T-helper 22 cell (primary cell): Measurements from ENCODE around the gene MBD2.
"Not testable (repeated sequence)": the region's sequence is repeated elsewhere in the genome, so short reads cannot be mapped to it uniquely, and the experiment has no call there.

Source experiments
- DNase-seq: peaks from one replicate; pipeline ENCODE4 v3.0.0-alpha.2; 2020; ENCODE audit warnings: low read depth

Gene MBD2

GRCh38 chr18:54235871-54236270 is 11.4 kb upstream of the MBD2 start:
- DNase-seq: no peak

GRCh38 chr18:54233747-54234146 is 9.3 kb upstream of the MBD2 start:
- DNase-seq: no peak

GRCh38 chr18:54233228-54233625 is 8.8 kb upstream of the MBD2 start:
- DNase-seq: no peak

- DNase-seq: no peak
Measured at GRCh38 chr18:54232485-54233227, 8.2 kb upstream of the MBD2 start.

- DNase-seq: no peak
Measured at GRCh38 chr18:54229421-54230059, 5.1 kb upstream of the MBD2 start.

- DNase-seq: no peak
Measured at GRCh38 chr18:54228364-54228763, 3.9 kb upstream of the MBD2 start.

- DNase-seq: peak; percentile 23
Measured at GRCh38 chr18:54223568-54224241, 764 bp downstream of the MBD2 start.

GRCh38 chr18:54222922-54223567 is 1.4 kb downstream of the MBD2 start:
- peak; percentile 52 for DNase-seq

- DNase-seq: no peak
Measured at GRCh38 chr18:54220406-54220805, 4.1 kb downstream of the MBD2 start.

- not testable (repeated sequence) for DNase-seq
Measured at GRCh38 chr18:54218803-54219202, 5.7 kb downstream of the MBD2 start.

GRCh38 chr18:54218299-54218698 is 6.2 kb downstream of the MBD2 start:
- no peak for DNase-seq

GRCh38 chr18:54217624-54218023 is 6.8 kb downstream of the MBD2 start:
- DNase-seq: no peak

GRCh38 chr18:54215069-54215468 is 9.4 kb downstream of the MBD2 start:
- no peak for DNase-seq

GRCh38 chr18:54210463-54210862 is 14.0 kb downstream of the MBD2 start:
- no peak for DNase-seq

GRCh38 chr18:54209471-54210180 is 14.8 kb downstream of the MBD2 start:
- no peak for DNase-seq

GRCh38 chr18:54206447-54206846 is 18.0 kb downstream of the MBD2 start:
- DNase-seq: no peak

- DNase-seq: no peak
Measured at GRCh38 chr18:54205959-54206358, 18.5 kb downstream of the MBD2 start.

- DNase-seq: not testable (repeated sequence)
Measured at GRCh38 chr18:54205448-54205847, 19.0 kb downstream of the MBD2 start.

GRCh38 chr18:54204883-54205282 is 19.6 kb downstream of the MBD2 start:
- DNase-seq: no peak

GRCh38 chr18:54203914-54204313 is 20.6 kb downstream of the MBD2 start:
- DNase-seq: no peak

- no peak for DNase-seq
Measured at GRCh38 chr18:54202851-54203250, 21.6 kb downstream of the MBD2 start.
